B cell (primary cell): Measurements from ENCODE around the gene BCAS4. TPM values are rescaled to one million over a fixed set of nuclear protein-coding genes. Genes with fewer than 3 reads are reported as not detected.

Source experiments
- ATAC-seq: fragments of 200-7000 bp; cut with Tn5 transposase; one replicate; pipeline ENCODE4 v1.10.0; 2021; ENCODE audit warnings: low read depth, mild to moderate bottlenecking, moderate number of reproducible peaks, moderate library complexity
- CTCF ChIA-PET: fragments of 350-600 bp; sonication (Branson Sonifier 250); formaldehyde crosslinking; loops from one replicate; lab custom pipeline; 2021; ENCODE audit warnings: antibody characterized with exemption, inconsistent platforms; lab: Charles Lee
- POLR2A ChIA-PET: fragments of 350-600 bp; sonication (Branson Sonifier 250); formaldehyde crosslinking; loops from one replicate; lab custom pipeline; 2021; ENCODE audit warnings: antibody characterized with exemption; lab: Charles Lee
- DNase-seq: peaks from one replicate; pipeline ENCODE4 v3.0.0; 2013
- H2AFZ ChIP-seq: 2 replicates; pipeline ENCODE4 v1.6.1; 2012; ENCODE audit warnings: mild to moderate bottlenecking, low read depth, low read length; ENCODE audit not compliant: insufficient read depth, poor library complexity, severe bottlenecking
- H3K27ac ChIP-seq, 2 donors: 1 replicate in 1 of 2; 2 replicates in 1 of 2; pipeline ENCODE4 v1.5.1; 2012 to 2013; ENCODE audit warnings: low read length in 2 of 2, mild to moderate bottlenecking in 2 of 2, moderate library complexity in 1 of 2
- H3K27me3 ChIP-seq, 4 experiments: fragments of 200-600 bp in 1 of 4; sonication (generic) in 1 of 4; replicated peaks in 1 of 4; 1 replicate in 2 of 4; 2 replicates in 2 of 4; pipeline versions ENCODE4 v1.6.1 to v1.7.0; 2013 to 2016; ENCODE audit warnings: low read length in 3 of 4, mild to moderate bottlenecking in 2 of 4, mixed read lengths in 1 of 4, moderate library complexity in 1 of 4; ENCODE audit not compliant: insufficient read depth in 4 of 4, control insufficient read depth in 3 of 4; ENCODE audit errors: control extremely low read depth in 1 of 4
- H3K36me3 ChIP-seq, 2 experiments: replicated peaks in 1 of 2; 1 replicate in 1 of 2; 2 replicates in 1 of 2; pipeline versions ENCODE4 v1.6.1 to v1.7.1; 2013; ENCODE audit warnings: low read length in 1 of 2; ENCODE audit not compliant: insufficient read depth in 2 of 2, control insufficient read depth in 1 of 2; ENCODE audit errors: control extremely low read depth in 1 of 2, extremely low read depth in 1 of 2
- H3K4me1 ChIP-seq, 2 donors: fragments of 200-600 bp in 1 of 2; sonication (generic) in 1 of 2; 1 replicate in 1 of 2; 2 replicates in 1 of 2; pipeline versions ENCODE4 v1.5.1 to v1.6.1; 2013 to 2017; ENCODE audit warnings: low read length in 2 of 2; ENCODE audit not compliant: control insufficient read depth in 2 of 2, insufficient read depth in 2 of 2
- H3K4me2 ChIP-seq: replicated peaks from 2 replicates; pipeline ENCODE3; 2012; ENCODE audit warnings: mild to moderate bottlenecking, low read depth, low read length; ENCODE audit not compliant: poor library complexity, severe bottlenecking
- H3K4me3 ChIP-seq, 5 experiments: fragments of 200-600 bp in 1 of 5; sonication (generic) in 1 of 5; 1 replicate in 3 of 5; 2 replicates in 2 of 5; pipeline versions ENCODE4 v1.5.1 to v1.7.0; 2011 to 2016; ENCODE audit warnings: low read length in 4 of 5, mild to moderate bottlenecking in 4 of 5, low read depth in 2 of 5, control low read depth in 1 of 5, moderate library complexity in 1 of 5; ENCODE audit not compliant: insufficient read depth in 1 of 5; ENCODE audit errors: control extremely low read depth in 1 of 5, extremely low read depth in 1 of 5
- H3K79me2 ChIP-seq: fragments of 200-600 bp; sonication (generic); one replicate; pipeline ENCODE4 v1.6.0; 2016; ENCODE audit warnings: low read length; ENCODE audit not compliant: control insufficient read depth, insufficient read depth
- H3K9ac ChIP-seq: fragments of 200-600 bp; sonication (generic); 2 replicates; pipeline ENCODE4 v1.6.1; 2017; ENCODE audit warnings: mild to moderate bottlenecking, low read length, moderate library complexity
- H3K9me3 ChIP-seq, 3 donors: one replicate each; pipeline versions ENCODE4 v1.6.1 to v1.7.1; 2013; ENCODE audit warnings: low read length in 2 of 3; ENCODE audit not compliant: control insufficient read depth in 2 of 3, insufficient read depth in 1 of 3; ENCODE audit errors: control extremely low read depth in 1 of 3
- H4K20me1 ChIP-seq: 2 replicates; pipeline ENCODE4 v1.6.0; 2012; ENCODE audit warnings: mild to moderate bottlenecking, low read length; ENCODE audit not compliant: insufficient read depth, control insufficient read depth, poor library complexity, severe bottlenecking
- H3K27ac Mint-ChIP-seq: one replicate; pipeline ENCODE4 v1.8.0; 2021; ENCODE audit warnings: mixed read lengths
- H3K27me3 Mint-ChIP-seq: one replicate; pipeline ENCODE4 v1.8.0; 2021; ENCODE audit warnings: mixed read lengths
- H3K4me1 Mint-ChIP-seq: one replicate; pipeline ENCODE4 v1.8.0; 2021; ENCODE audit warnings: mixed read lengths
- H3K4me3 Mint-ChIP-seq: one replicate; pipeline ENCODE4 v1.8.0; 2021; ENCODE audit warnings: mixed read lengths
- H3K9me3 Mint-ChIP-seq: one replicate; pipeline ENCODE4 v1.8.0; 2022; ENCODE audit warnings: mixed read lengths; ENCODE audit not compliant: insufficient read depth
- EZH2 ChIP-seq: IDR thresholded peaks from 2 replicates; pipeline ENCODE4 v1.6.1; 2012; ENCODE audit warnings: borderline replicate concordance, low read depth, mild to moderate bottlenecking, moderate library complexity, low read length; ENCODE audit not compliant: insufficient read depth, poor library complexity, severe bottlenecking
- WGBS: methylation state at CpG from one replicate; pipeline ENCODE4 v1.1.5; 2013; ENCODE audit warnings: missing lambda C conversion rate; ENCODE audit not compliant: insufficient coverage; 5-methylcytosine and 5-hydroxymethylcytosine counted together
- intact Hi-C: fragments of 100-400 bp; cut with micrococcal nuclease; formaldehyde crosslinking; loops from one replicate; pipeline ENCODE4 v1.10.0; 2022
- polyA plus RNA-seq: library from polyadenylated mRNA; depleted of rRNA; stranded (reverse); fragments of >200 nt; gene quantifications from 2 replicates; pipeline ENCODE4 v1.2.3, GENCODE V29; 2012
- total RNA-seq, 2 donors: library from RNA; stranded (reverse); fragments of 120-200 nt in 1 of 2; gene quantifications; 1 replicate in 1 of 2; 2 replicates in 1 of 2; pipeline versions ENCODE4 v1.2.3 to v1.2.4, GENCODE V29; 2013 to 2022
- TF ChIP-seq, protein P1 (sequence below): fragments of 200-600 bp; IDR thresholded peaks from one replicate; pipeline ENCODE4 v1.8.0; 2022; ENCODE audit warnings: antibody characterized with exemption, mild to moderate bottlenecking

The BCAS4 gene
- total and polyA plus RNA-seq, 2 donors (not counting 1 experiment from before 2014, with no cell fraction given), result 44.8 to 88.2 TPM

- POLR2A ChIA-PET, result no interaction called here
- no peak overlapping the region for H3K27ac ChIP-seq
- H3K9me3 Mint-ChIP-seq, result no peaks in the 10 kb centered on the region
- H3K4me1 ChIP-seq, result peaks cover 7 to 16% of the 10 kb centered on the region in 2 donors
- H3K79me2 ChIP-seq, result peaks cover 84% of the 10 kb centered on the region
- peaks cover 65% of the 10 kb centered on the region for H4K20me1 ChIP-seq
- no peaks in the 10 kb centered on the region for H3K27me3 ChIP-seq
- no peak overlapping the region for H3K9ac ChIP-seq
- 100% methylated on average over 7 of the region's 9 CpGs for WGBS
- H3K36me3 ChIP-seq, result peaks cover 0 to 45% of the 10 kb centered on the region in 2 experiments
- no peak for DNase-seq
- peaks cover 14% of the 10 kb centered on the region for H3K4me1 Mint-ChIP-seq
- no peak overlapping the region for H2AFZ ChIP-seq
- no peak overlapping the region for H3K4me3 ChIP-seq
- no peak overlapping the region for H3K4me2 ChIP-seq
- no peaks in the 10 kb centered on the region for H3K27me3 Mint-ChIP-seq
- intact Hi-C loops, result no loop called here
- CTCF ChIA-PET, result no interaction called here
- no peak for TF ChIP-seq EZH2
- TF ChIP-seq, protein P1, sequence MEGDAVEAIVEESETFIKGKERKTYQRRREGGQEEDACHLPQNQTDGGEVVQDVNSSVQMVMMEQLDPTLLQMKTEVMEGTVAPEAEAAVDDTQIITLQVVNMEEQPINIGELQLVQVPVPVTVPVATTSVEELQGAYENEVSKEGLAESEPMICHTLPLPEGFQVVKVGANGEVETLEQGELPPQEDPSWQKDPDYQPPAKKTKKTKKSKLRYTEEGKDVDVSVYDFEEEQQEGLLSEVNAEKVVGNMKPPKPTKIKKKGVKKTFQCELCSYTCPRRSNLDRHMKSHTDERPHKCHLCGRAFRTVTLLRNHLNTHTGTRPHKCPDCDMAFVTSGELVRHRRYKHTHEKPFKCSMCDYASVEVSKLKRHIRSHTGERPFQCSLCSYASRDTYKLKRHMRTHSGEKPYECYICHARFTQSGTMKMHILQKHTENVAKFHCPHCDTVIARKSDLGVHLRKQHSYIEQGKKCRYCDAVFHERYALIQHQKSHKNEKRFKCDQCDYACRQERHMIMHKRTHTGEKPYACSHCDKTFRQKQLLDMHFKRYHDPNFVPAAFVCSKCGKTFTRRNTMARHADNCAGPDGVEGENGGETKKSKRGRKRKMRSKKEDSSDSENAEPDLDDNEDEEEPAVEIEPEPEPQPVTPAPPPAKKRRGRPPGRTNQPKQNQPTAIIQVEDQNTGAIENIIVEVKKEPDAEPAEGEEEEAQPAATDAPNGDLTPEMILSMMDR, result no peak
- ATAC-seq, result no peak
- H3K4me3 Mint-ChIP-seq, result no peak overlapping the region
- H3K27ac Mint-ChIP-seq, result no peak overlapping the region
- no peaks in the 10 kb centered on the region for H3K9me3 ChIP-seq
Observed at GRCh38 chr20:50866831-50867230, 72.0 kb downstream of the BCAS4 start.

DNA sequence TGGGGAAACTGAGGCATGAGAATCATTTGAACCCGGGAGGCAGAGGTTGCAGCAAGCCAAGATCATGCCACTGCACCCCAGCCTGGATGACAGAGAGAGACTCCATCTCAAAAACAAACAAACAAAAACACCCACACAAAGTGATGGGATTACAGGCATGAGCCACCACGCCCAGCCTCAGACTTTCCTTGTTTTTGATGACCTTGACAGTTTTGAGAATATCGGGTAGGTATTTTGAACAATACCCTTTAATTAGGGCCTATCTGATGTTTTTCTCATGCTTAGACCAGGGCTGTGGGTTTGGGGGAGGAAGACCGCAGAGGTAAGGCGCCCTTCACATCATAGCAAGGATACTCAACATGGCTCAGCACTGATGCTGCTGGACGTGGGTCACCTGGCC is 72.9 kb downstream of the BCAS4 start:
- H3K4me1 Mint-ChIP-seq, result peaks cover 21% of the 10 kb centered on the region
- peaks cover 79% of the 10 kb centered on the region for H3K79me2 ChIP-seq
- no peaks in the 10 kb centered on the region for H3K9me3 Mint-ChIP-seq

More for the DNA sequence above, 72.9 kb downstream of the BCAS4 start:
- POLR2A ChIA-PET, result no interaction called here
- Histone ChIP-seq H3K9me3 (no peaks in the 10 kb centered on the region), H3K36me3 (peaks cover 0 to 42% of the 10 kb centered on the region in 2 experiments), H2AFZ (no peak overlapping the region), H3K9ac (no peak overlapping the region), H3K27me3 (no peaks in the 10 kb centered on the region), H3K4me3 (no peak overlapping the region), H3K4me2 (no peak overlapping the region), H3K27ac (no peak overlapping the region), H4K20me1 (peaks cover 61% of the 10 kb centered on the region), H3K4me1 (peaks cover 10 to 26% of the 10 kb centered on the region in 2 donors)
- intact Hi-C loops, result no loop called here
- CTCF ChIA-PET, result no interaction called here
- H3K27ac Mint-ChIP-seq, result no peak overlapping the region
- no peak for TF ChIP-seq EZH2
- TF ChIP-seq, protein P1, result no peak
- H3K4me3 Mint-ChIP-seq, result no peak overlapping the region
- 98% methylated on average over 4 of the region's 6 CpGs for WGBS
- H3K27me3 Mint-ChIP-seq, result no peaks in the 10 kb centered on the region
- no peak for ATAC-seq
- no peak for DNase-seq
